SK-N-SH treated with all-trans-retinoic acid at 6 μM for 48 hours (cell line): Measurements from ENCODE around the gene ADAMTS2.

Source experiments
- CSRNP3 ChIP-seq: fragments of 250-450 bp; sonication (Bioruptor Pico); IDR thresholded peaks from 2 replicates; pipeline ENCODE4 v1.5.1; 2021; ENCODE audit warnings: mild to moderate bottlenecking, moderate library complexity
- SNAI2 ChIP-seq: fragments of 250-450 bp; sonication (Bioruptor Pico); IDR thresholded peaks from 2 replicates; pipeline ENCODE4 v1.5.0; 2020; ENCODE audit warnings: mild to moderate bottlenecking, moderate library complexity
- TCF4 ChIP-seq: fragments of 250-450 bp; sonication (Bioruptor Pico); IDR thresholded peaks from 2 replicates; pipeline ENCODE4 v1.8.0; 2021; ENCODE audit warnings: mild to moderate bottlenecking, moderate library complexity, borderline replicate concordance

- no peak for TF ChIP-seq TCF4 (CRISPR knock-in tag)
- TF ChIP-seq CSRNP3 (CRISPR knock-in tag), result no peak
- no peak for TF ChIP-seq SNAI2 (CRISPR knock-in tag)
These were observed 99.0 kb downstream of the ADAMTS2 start for GRCh38 chr5:179246227-179246626.
